Upper lobe of left lung (tissue), 4 donors: ENCODE results near the gene TMA7B.

Experiments used
- CTCF ChIP-seq, 6 experiments: fragments of 450-650 bp in 4 of 6; fragments of 200-600 bp in 2 of 6; sonication (generic) in 2 of 6; IDR thresholded peaks; one replicate each; pipeline ENCODE4 v1.5.1; 2016 to 2019; ENCODE audit warnings: antibody characterized with exemption in 6 of 6
- POLR2A ChIP-seq, 4 donors: fragments of 450-650 bp; IDR thresholded peaks; one replicate each; pipeline ENCODE4 v1.5.1; 2016 to 2017; ENCODE audit warnings: antibody characterized with exemption in 4 of 4, mild to moderate bottlenecking in 2 of 4
- POLR2AphosphoS5 ChIP-seq, 2 donors: sonication (generic); formaldehyde crosslinking; IDR thresholded peaks; one replicate each; pipeline ENCODE4 v1.5.1; 2017; ENCODE audit warnings: antibody characterized with exemption in 2 of 2

GRCh38 chr22:39926753-39927152 lies 33.4 kb upstream of the TMA7B start:
- TF ChIP-seq CTCF (IDR thresholded peaks at IDR 0.05), result no peak
- no peak for TF ChIP-seq POLR2AphosphoS5 (IDR thresholded peaks at IDR 0.05)
- TF ChIP-seq POLR2A (IDR thresholded peaks at IDR 0.05), result no peak
